Erythroblast (primary cell): ENCODE measurements around the gene CALM1.

Source experiments
- GATA1 ChIP-seq: IDR thresholded peaks from 2 replicates; pipeline ENCODE4 v1.6.1; 2011; ENCODE audit warnings: low read depth, mild to moderate bottlenecking, control low read depth, low read length, moderate library complexity
- POLR2A ChIP-seq: IDR thresholded peaks from 2 replicates; pipeline ENCODE4 v1.6.1; 2011; ENCODE audit warnings: mild to moderate bottlenecking, low read length

DNA sequence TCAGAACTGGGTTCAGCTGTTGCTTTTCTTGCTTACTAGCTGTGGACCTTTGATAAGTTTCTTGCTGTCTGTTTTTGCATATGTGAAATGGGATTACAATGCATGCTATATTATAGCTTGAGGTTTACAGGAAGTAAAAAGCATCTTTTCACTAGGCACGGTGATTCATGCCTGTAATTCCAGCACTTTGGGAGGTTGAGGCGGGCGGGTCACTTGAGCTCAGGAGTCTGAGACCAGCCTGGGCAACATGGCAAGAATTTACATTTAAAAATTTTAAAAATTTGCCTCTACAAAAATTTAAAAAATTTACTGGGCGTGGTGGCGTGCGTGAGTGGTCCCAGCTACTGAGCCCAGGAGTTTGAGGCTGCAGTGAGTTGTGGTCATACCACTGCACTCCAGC lies 42.0 kb downstream of the CALM1 start:
- TF ChIP-seq POLR2A (no peak), GATA1 (no peak)
